ENCODE results near the gene MAPKAP1. TPM values are rescaled to one million over a fixed set of nuclear protein-coding genes. Genes with fewer than 3 reads are reported as not detected.

MAPKAP1 gene
- total RNA-seq, 1 donor from 2014 or later = 84.9 TPM

- Mint-ChIP-seq H3K9me3 (no peaks in the 10 kb centered on the region), H3K27me3 (no peaks in the 10 kb centered on the region), H3K36me3 (ENCODE audit: low read depth) (peaks cover 23% of the 10 kb centered on the region), H3K27ac (no peak overlapping the region), H3K4me1 (peaks cover 2% of the 10 kb centered on the region), H3K4me3 (no peak overlapping the region)
- ATAC-seq (ENCODE audit: low read depth) = no peak
- no peak for TF ChIP-seq CTCF (IDR thresholded peaks at IDR 0.05)
- intact Hi-C loops (cut with micrococcal nuclease) = no loop called here
- DNase-seq = no peak
- CTCF ChIA-PET = interaction anchor here (1.2 kb wide), 1 partner anchor 15 kb away, joined by 3 read pairs; no protein-coding TSS in a partner anchor
- POLR2A ChIA-PET = no interaction called here
These were observed 192.5 kb downstream of the MAPKAP1 start for GRCh38 chr9:125514468-125514867.

- ChIA-PET POLR2A (interaction anchor here (0.6 kb wide), 1 partner anchor 1380 kb away, joined by 8 read pairs; no protein-coding TSS in a partner anchor), CTCF (interaction anchor here (1.1 to 1.2 kb wide), 2 partner anchors 16 to 45 kb away, joined by 3 read pairs; no protein-coding TSS in a partner anchor)
- H3K36me3 Mint-ChIP-seq (ENCODE audit: low read depth) = peaks cover 21% of the 10 kb centered on the region
- H3K27me3 Mint-ChIP-seq = no peaks in the 10 kb centered on the region
- no peak for TF ChIP-seq CTCF (IDR thresholded peaks at IDR 0.05)
- intact Hi-C loops (cut with micrococcal nuclease) = no loop called here
- ATAC-seq (ENCODE audit: low read depth) = no peak
- peaks cover 2% of the 10 kb centered on the region for H3K4me1 Mint-ChIP-seq
- DNase-seq = no peak
- H3K9me3 Mint-ChIP-seq = no peaks in the 10 kb centered on the region
- H3K4me3 Mint-ChIP-seq = no peak overlapping the region
- H3K27ac Mint-ChIP-seq = no peak overlapping the region
These were observed 193.2 kb downstream of the MAPKAP1 start for GRCh38 chr9:125513668-125514413.

- POLR2A ChIA-PET = interaction anchor here (0.6 kb wide), 1 partner anchor 1380 kb away, joined by 8 read pairs; no protein-coding TSS in a partner anchor
- DNase-seq (no peak), ATAC-seq (ENCODE audit: low read depth) (no peak)
- Mint-ChIP-seq H3K27ac (no peak overlapping the region), H3K36me3 (ENCODE audit: low read depth) (peaks cover 19% of the 10 kb centered on the region), H3K4me1 (peaks cover 2% of the 10 kb centered on the region), H3K4me3 (no peak overlapping the region), H3K9me3 (no peaks in the 10 kb centered on the region), H3K27me3 (no peaks in the 10 kb centered on the region)
- intact Hi-C loops (cut with micrococcal nuclease) = no loop called here
- CTCF ChIA-PET = interaction anchor here (1.1 kb wide), 1 partner anchor 45 kb away, joined by 3 read pairs; no protein-coding TSS in a partner anchor
- TF ChIP-seq CTCF (IDR thresholded peaks at IDR 0.05) = no peak
These were observed 193.7 kb downstream of the MAPKAP1 start for GRCh38 chr9:125513303-125513667.

- ChIA-PET CTCF (no interaction called here), POLR2A (interaction anchor here (0.6 kb wide), 1 partner anchor 10 kb away, joined by 4 read pairs; no protein-coding TSS in a partner anchor)
- H3K4me3 Mint-ChIP-seq = no peak overlapping the region
- intact Hi-C loops (cut with micrococcal nuclease) = no loop called here
- peaks cover 20% of the 10 kb centered on the region for H3K36me3 Mint-ChIP-seq (ENCODE audit: low read depth)
- no peaks in the 10 kb centered on the region for H3K27me3 Mint-ChIP-seq
- ATAC-seq (ENCODE audit: low read depth) (no peak), DNase-seq (no peak)
- no peak overlapping the region for H3K27ac Mint-ChIP-seq
- peaks cover 2% of the 10 kb centered on the region for H3K4me1 Mint-ChIP-seq
- H3K9me3 Mint-ChIP-seq = no peaks in the 10 kb centered on the region
- no peak for TF ChIP-seq CTCF (IDR thresholded peaks at IDR 0.05)
These were observed 195.0 kb downstream of the MAPKAP1 start for GRCh38 chr9:125511789-125512660.

- ChIA-PET CTCF (no interaction called here), POLR2A (no interaction called here)
- Mint-ChIP-seq H3K4me3 (no peak overlapping the region), H3K9me3 (no peaks in the 10 kb centered on the region), H3K27me3 (no peaks in the 10 kb centered on the region), H3K36me3 (ENCODE audit: low read depth) (peaks cover 24% of the 10 kb centered on the region), H3K4me1 (peaks cover 2% of the 10 kb centered on the region), H3K27ac (no peak overlapping the region)
- no peak for TF ChIP-seq CTCF (IDR thresholded peaks at IDR 0.05)
- DNase-seq (no peak), ATAC-seq (ENCODE audit: low read depth) (no peak)
- intact Hi-C loops (cut with micrococcal nuclease) = no loop called here
These were observed 196.0 kb downstream of the MAPKAP1 start for GRCh38 chr9:125510980-125511379.
